H1 (cell line): Measurements from ENCODE around the gene ATXN2. TPM values are rescaled to one million over a fixed set of nuclear protein-coding genes. Genes with fewer than 3 reads are reported as not detected.

Experiments used
- CTCF ChIA-PET: fragments of 300-600 bp; sonication (Branson Sonifier 250); formaldehyde crosslinking; loops from one replicate; lab custom pipeline; 2021; ENCODE audit not compliant: partially characterized antibody; lab: Charles Lee
- POLR2A ChIA-PET: fragments of 300-600 bp; sonication (Branson Sonifier 250); formaldehyde crosslinking; loops from one replicate; lab custom pipeline; 2021; ENCODE audit warnings: inconsistent platforms; ENCODE audit not compliant: partially characterized antibody; lab: Charles Lee
- DNase-seq, 2 experiments: peaks; one replicate each; pipeline versions ENCODE4 v3.0.0 to v3.0.0-alpha.2; 2010 to 2022; ENCODE audit warnings: low spot score in 2 of 2, low read depth in 1 of 2, mixed read lengths in 1 of 2
- FAIRE-seq: peaks from 2 replicates; lab custom pipeline; 2011; peaks lifted over from hg19 to GRCh38; lab: Jason Lieb, UNC
- H2AFZ ChIP-seq: 2 replicates; pipeline ENCODE4 v1.8.1; 2012; ENCODE audit warnings: low read length, inconsistent platforms
- H2AK5ac ChIP-seq: 2 replicates; pipeline ENCODE4 v1.6.1; 2013; ENCODE audit warnings: low read depth, low read length
- H2BK120ac ChIP-seq: replicated peaks from 2 replicates; pipeline ENCODE3; 2013; ENCODE audit warnings: low read depth, low read length, inconsistent platforms
- H2BK12ac ChIP-seq: 2 replicates; pipeline ENCODE4 v1.6.1; 2013; ENCODE audit warnings: low read depth, low read length
- H2BK15ac ChIP-seq: 2 replicates; pipeline ENCODE4 v1.6.1; 2013; ENCODE audit warnings: low read length
- H2BK20ac ChIP-seq: 2 replicates; pipeline ENCODE4 v1.6.1; 2013; ENCODE audit warnings: low read length
- H2BK5ac ChIP-seq: 2 replicates; pipeline ENCODE4 v1.6.1; 2013; ENCODE audit warnings: low read depth, low read length
- H3K14ac ChIP-seq: 2 replicates; pipeline ENCODE4 v1.6.1; 2013; ENCODE audit warnings: inconsistent platforms; ENCODE audit not compliant: insufficient read length
- H3K18ac ChIP-seq: 2 replicates; pipeline ENCODE4 v1.6.1; 2013; ENCODE audit warnings: low read length; ENCODE audit errors: extremely low read depth
- H3K23ac ChIP-seq: 2 replicates; pipeline ENCODE4 v1.6.1; 2013; ENCODE audit warnings: inconsistent platforms; ENCODE audit not compliant: insufficient read length
- H3K23me2 ChIP-seq: 2 replicates; pipeline ENCODE4 v1.6.1; 2013; ENCODE audit warnings: low read depth, low read length
- H3K27ac ChIP-seq: 2 replicates; pipeline ENCODE4 v1.6.1; 2011; ENCODE audit warnings: low read depth, low read length, inconsistent platforms
- H3K27me3 ChIP-seq, 4 experiments: replicated peaks in 1 of 4; 1 replicate in 1 of 4; 2 replicates in 3 of 4; pipeline versions ENCODE4 v1.6.1 to v1.8.1; 2011 to 2013; ENCODE audit warnings: low read length in 3 of 4, mild to moderate bottlenecking in 3 of 4, inconsistent platforms in 2 of 4, mixed read lengths in 2 of 4, moderate library complexity in 1 of 4; ENCODE audit not compliant: control insufficient read depth in 3 of 4, insufficient read depth in 3 of 4; ENCODE audit errors: extremely low read depth in 1 of 4
- H3K36me3 ChIP-seq, 4 experiments: 2 replicates each; pipeline versions ENCODE4 v1.6.1 to v1.8.1; 2011 to 2013; ENCODE audit warnings: mild to moderate bottlenecking in 4 of 4, low read length in 3 of 4, moderate library complexity in 2 of 4, control low read depth in 1 of 4, inconsistent platforms in 1 of 4; ENCODE audit not compliant: insufficient read depth in 4 of 4, control insufficient read depth in 2 of 4
- H3K4ac ChIP-seq: replicated peaks from 2 replicates; pipeline ENCODE3; 2013; ENCODE audit warnings: low read length, low read depth, mixed read lengths, inconsistent platforms; ENCODE audit not compliant: insufficient read length
- H3K4me1 ChIP-seq, 4 experiments: replicated peaks in 1 of 4; 1 replicate in 1 of 4; 2 replicates in 3 of 4; pipeline versions ENCODE4 v1.6.1 to v1.8.1; 2011 to 2013; ENCODE audit warnings: low read length in 3 of 4, inconsistent platforms in 2 of 4, mixed read lengths in 1 of 4; ENCODE audit not compliant: insufficient read depth in 4 of 4, control insufficient read depth in 3 of 4
- H3K4me2 ChIP-seq, 2 experiments: 2 replicates each; pipeline versions ENCODE4 v1.6.1 to v1.8.1; 2011 to 2013; ENCODE audit warnings: low read depth in 2 of 2, low read length in 2 of 2, control low read depth in 1 of 2, inconsistent platforms in 1 of 2, mild to moderate bottlenecking in 1 of 2; ENCODE audit not compliant: insufficient read depth in 1 of 2
- H3K4me3 ChIP-seq, 4 experiments: fragments of 200-600, 300-600 bp in 1 of 4; sonication (generic), shearing (Covaris generic), sonication (Bioruptor Twin) in 1 of 4; 2 replicates each; pipeline versions ENCODE4 v1.5.1 to v1.8.1; 2011 to 2016; ENCODE audit warnings: low read length in 4 of 4, low read depth in 3 of 4, control low read depth in 2 of 4, inconsistent platforms in 2 of 4, mild to moderate bottlenecking in 2 of 4, mixed read lengths in 1 of 4, moderate library complexity in 1 of 4; ENCODE audit not compliant: insufficient read depth in 2 of 4; ENCODE audit errors: extremely low read depth in 1 of 4
- H3K56ac ChIP-seq: replicated peaks from 2 replicates; pipeline ENCODE3; 2013; ENCODE audit warnings: low read depth, mild to moderate bottlenecking, mixed read lengths, low read length, inconsistent platforms; ENCODE audit not compliant: insufficient read length
- H3K79me1 ChIP-seq: 2 replicates; pipeline ENCODE4 v1.6.1; 2013; ENCODE audit warnings: low read depth, low read length, control low read depth
- H3K79me2 ChIP-seq, 2 experiments: 2 replicates each; pipeline versions ENCODE4 v1.6.1 to v1.8.1; 2012 to 2013; ENCODE audit warnings: low read length in 2 of 2, mild to moderate bottlenecking in 2 of 2, inconsistent platforms in 1 of 2; ENCODE audit not compliant: insufficient read depth in 2 of 2, control insufficient read depth in 1 of 2
- H3K9ac ChIP-seq, 4 experiments: replicated peaks in 1 of 4; 1 replicate in 1 of 4; 2 replicates in 3 of 4; pipeline versions ENCODE4 v1.6.1 to v1.8.1; 2011 to 2013; ENCODE audit warnings: low read depth in 3 of 4, low read length in 3 of 4, control low read depth in 2 of 4, mild to moderate bottlenecking in 2 of 4, moderate library complexity in 2 of 4, inconsistent platforms in 1 of 4; ENCODE audit errors: extremely low read depth in 1 of 4
- H3K9me3 ChIP-seq, 2 experiments: 2 replicates each; pipeline versions ENCODE4 v1.6.1 to v1.8.1; 2012 to 2013; ENCODE audit warnings: mild to moderate bottlenecking in 2 of 2, moderate library complexity in 2 of 2, control low read depth in 1 of 2, inconsistent platforms in 1 of 2, low read depth in 1 of 2, low read length in 1 of 2, mixed read lengths in 1 of 2; ENCODE audit not compliant: insufficient read depth in 2 of 2
- H4K20me1 ChIP-seq, 2 experiments: replicated peaks in 1 of 2; 2 replicates each; pipeline versions ENCODE3 to v1.8.1; 2011 to 2013; ENCODE audit warnings: inconsistent platforms in 2 of 2, low read length in 2 of 2, mild to moderate bottlenecking in 1 of 2; ENCODE audit not compliant: insufficient read depth in 2 of 2, control insufficient read depth in 1 of 2
- H4K5ac ChIP-seq: 2 replicates; pipeline ENCODE4 v1.6.1; 2013; ENCODE audit warnings: low read length, low read depth, mixed read lengths, inconsistent platforms; ENCODE audit not compliant: insufficient read length
- H4K8ac ChIP-seq: 2 replicates; pipeline ENCODE4 v1.8.0; 2013; ENCODE audit warnings: mild to moderate bottlenecking, moderate library complexity, low read length, inconsistent platforms; ENCODE audit not compliant: insufficient read depth; ENCODE audit errors: extremely low read depth
- H4K91ac ChIP-seq: replicated peaks from 2 replicates; pipeline ENCODE3; 2013; ENCODE audit warnings: low read length, mixed read lengths, inconsistent platforms; ENCODE audit not compliant: insufficient read length
- CBX5 ChIP-seq: fragments of 300-800, 300-1000 bp; sonication (generic); IDR thresholded peaks from 2 replicates; pipeline ENCODE4 v1.7.1; 2016; ENCODE audit warnings: antibody characterized with exemption, low read length, low read depth
- FOSL1 ChIP-seq: IDR thresholded peaks from 2 replicates; pipeline ENCODE4 v1.6.1; 2011; ENCODE audit warnings: mild to moderate bottlenecking, low read depth, low read length, moderate library complexity; ENCODE audit not compliant: insufficient read depth
- GTF2F1 ChIP-seq: IDR thresholded peaks from 2 replicates; pipeline ENCODE4 v1.6.1; 2012; ENCODE audit warnings: low read depth, low read length, improper control_type of control experiment, borderline replicate concordance
- JUN ChIP-seq: IDR thresholded peaks from 2 replicates; pipeline ENCODE4 v1.6.1; 2011; ENCODE audit warnings: low read depth, mild to moderate bottlenecking, improper control_type of control experiment, low read length
- KDM1A ChIP-seq: fragments of 200-600, 300-600 bp; sonication (generic); IDR thresholded peaks from 2 replicates; pipeline ENCODE4 v1.7.1; 2016; ENCODE audit warnings: mild to moderate bottlenecking, low read length, borderline replicate concordance
- MAFK ChIP-seq: IDR thresholded peaks from 2 replicates; pipeline ENCODE4 v1.6.1; 2012; ENCODE audit warnings: low read depth, mild to moderate bottlenecking, improper control_type of control experiment, low read length
- PHF8 ChIP-seq: fragments of 200-600 bp; sonication (generic); conservative IDR thresholded peaks from 2 replicates; pipeline ENCODE4 v1.7.1; 2012; ENCODE audit warnings: low read depth, mild to moderate bottlenecking, inconsistent platforms, low read length, moderate library complexity
- POU5F1 ChIP-seq: IDR thresholded peaks from 2 replicates; pipeline ENCODE4 v1.6.1; 2011; ENCODE audit warnings: low read depth, mild to moderate bottlenecking, low read length, moderate library complexity
- RXRA ChIP-seq: IDR thresholded peaks from 2 replicates; pipeline ENCODE4 v1.6.1; 2011; ENCODE audit warnings: low read depth, mild to moderate bottlenecking, low read length, moderate library complexity; ENCODE audit not compliant: insufficient read depth
- SIX5 ChIP-seq: IDR thresholded peaks from 2 replicates; pipeline ENCODE4 v1.6.1; 2011; ENCODE audit warnings: mild to moderate bottlenecking, low read depth, low read length
- SP4 ChIP-seq: IDR thresholded peaks from 2 replicates; pipeline ENCODE4 v1.6.1; 2012; ENCODE audit warnings: low read length, inconsistent platforms
- TAF1 ChIP-seq: IDR thresholded peaks from 2 replicates; pipeline ENCODE4 v1.6.1; 2011; ENCODE audit warnings: mild to moderate bottlenecking, low read depth, low read length
- TAF7 ChIP-seq: optimal IDR thresholded peaks from 2 replicates; pipeline ENCODE3; 2011; ENCODE audit warnings: low read depth, mild to moderate bottlenecking, inconsistent platforms, low read length, moderate library complexity, borderline replicate concordance
- YY1 ChIP-seq: IDR thresholded peaks from 2 replicates; pipeline ENCODE4 v1.6.1; 2011; ENCODE audit warnings: low read depth, mild to moderate bottlenecking, low read length
- WGBS, 2 experiments: shearing (Covaris generic) in 1 of 2; methylation state at CpG; one replicate each; pipeline versions ENCODE4 v1.1.6 to v1.1.7; 2013 to 2015; ENCODE audit warnings: low lambda C conversion rate in 2 of 2, mixed read lengths in 2 of 2, inconsistent platforms in 1 of 2, low coverage in 1 of 2, missing lambda C conversion rate in 1 of 2; ENCODE audit not compliant: insufficient replicate concordance in 2 of 2, insufficient coverage in 1 of 2, insufficient read length in 1 of 2; ENCODE audit errors: extremely low coverage in 1 of 2, missing lambda C conversion rate in 1 of 2; 5-methylcytosine and 5-hydroxymethylcytosine counted together
- polyA plus RNA-seq, 7 experiments: library from polyadenylated mRNA; depleted of rRNA in 3 of 7; stranded (reverse) in 5 of 7; unstranded in 2 of 7; fragments of >200 nt in 5 of 7; fragments of 200-250 nt in 2 of 7; gene quantifications; 1 replicate in 5 of 7; 2 replicates in 1 of 7; 4 replicates in 1 of 7; pipeline versions ENCODE4 v1.2.1 to v1.2.3, GENCODE V29; 2011 to 2013; ENCODE audit warnings: missing spikeins in 2 of 7, mixed read lengths in 2 of 7
- total RNA-seq: library from RNA; stranded (reverse); fragmentation: NEBNext Ultra II Directional; extraction: Animal tissue kit (Norgen Biotek cat#: 25700); gene quantifications from 2 replicates; pipeline ENCODE4 v1.2.1, GENCODE V29; 2021

The ATXN2 gene
- total and polyA plus RNA-seq, 2 of the 8 experiments (the other 6 are each of a cell fraction or from before 2014, with no cell fraction given), result 46.6 to 80.7 TPM

- no peaks in the 10 kb centered on the region; a peak in 1 of 7 replicates for H3K27me3 ChIP-seq
- no peak overlapping the region for H2BK120ac ChIP-seq
- DNase-seq, result no peak
- H2BK5ac ChIP-seq, result no peak overlapping the region
- no peak overlapping the region for H4K8ac ChIP-seq
- H3K4me2 ChIP-seq, result no peak overlapping the region
- no peak overlapping the region for H2BK20ac ChIP-seq
- H3K4me3 ChIP-seq, result no peak overlapping the region
- no peak overlapping the region for H2AFZ ChIP-seq
- no peak overlapping the region for H3K4ac ChIP-seq
- ChIA-PET CTCF (interaction anchor here (0.6 kb wide), 2 partner anchors 9 to 263 kb away, joined by 3 read pairs; no protein-coding TSS in a partner anchor), POLR2A (interaction anchor here (0.7 kb wide), 1 partner anchor 38 kb away, joined by 3 read pairs; no protein-coding TSS in a partner anchor)
- H4K5ac ChIP-seq, result no peak overlapping the region
- no peak overlapping the region for H2BK15ac ChIP-seq
- H3K23ac ChIP-seq, result no peak overlapping the region
- H2AK5ac ChIP-seq, result no peak overlapping the region
- H3K9ac ChIP-seq, result no peak overlapping the region
- H2BK12ac ChIP-seq, result no peak overlapping the region
- no peak overlapping the region for H4K91ac ChIP-seq
- H3K14ac ChIP-seq, result no peak overlapping the region
- no peaks in the 10 kb centered on the region for H3K79me1 ChIP-seq
- no peaks in the 10 kb centered on the region for H3K23me2 ChIP-seq
- 91% methylated on average over 6 of the region's 6 CpGs; no CpG with 5 or more reads in 1 of the 2 experiments for WGBS, 2 experiments
- no peak overlapping the region for H3K56ac ChIP-seq
- no peak for FAIRE-seq
- no peaks in the 10 kb centered on the region for H3K79me2 ChIP-seq
- H3K27ac ChIP-seq, result no peak overlapping the region
- H3K36me3 ChIP-seq, result peaks cover 0 to 12% (median 3%) of the 10 kb centered on the region in 4 experiments; a peak in 3 of 8 replicates
- H3K9me3 ChIP-seq, result no peaks in the 10 kb centered on the region
- no peaks in the 10 kb centered on the region for H4K20me1 ChIP-seq
- peaks cover 5 to 16% (median 11%) of the 10 kb centered on the region in 4 experiments for H3K4me1 ChIP-seq
- no peak overlapping the region for H3K18ac ChIP-seq
- TF ChIP-seq POU5F1 (no peak), TAF1 (no peak), KDM1A (no peak), YY1 (no peak), GTF2F1 (no peak), SIX5 (no peak), CBX5 (no peak), RXRA (no peak), TAF7 (no peak), JUN (no peak), SP4 (no peak), MAFK (no peak), FOSL1 (no peak), PHF8 (no peak)
Observed at GRCh38 chr12:111638556-111638955, 39.4 kb upstream of the ATXN2 start.
